Measurements from ENCODE around the gene PRDM16. TPM values are rescaled to one million over a fixed set of nuclear protein-coding genes. Genes with fewer than 3 reads are reported as not detected.

The PRDM16 gene
- total RNA-seq, 1 experiment from 2014 or later = 1.6 TPM

- ChIA-PET CTCF (no interaction called here), POLR2A (no interaction called here)
- no peak for DNase-seq (ENCODE audit: low spot score)
- Mint-ChIP-seq H3K4me1 (no peaks in the 10 kb centered on the region), H3K27ac (no peak overlapping the region), H3K27me3 (ENCODE audit: low read depth) (no peaks in the 10 kb centered on the region), H3K4me3 (no peak overlapping the region), H3K36me3 (no peaks in the 10 kb centered on the region), H3K9me3 (no peaks in the 10 kb centered on the region)
- no peak for TF ChIP-seq ZNF425 (CRISPR knock-in tag; conservative IDR thresholded peaks at IDR 0.05)
- TF ChIP-seq ESRRA (CRISPR knock-in tag; IDR thresholded peaks at IDR 0.05; ENCODE audit: borderline replicate concordance) = no peak
- no peak for TF ChIP-seq OVOL2 (CRISPR knock-in tag; IDR thresholded peaks at IDR 0.05; ENCODE audit: borderline replicate concordance)
- no peak for TF ChIP-seq GABPB1 (CRISPR knock-in tag; IDR thresholded peaks at IDR 0.05)
- TF ChIP-seq E2F5 (CRISPR knock-in tag; IDR thresholded peaks at IDR 0.05) = no peak
- TF ChIP-seq TEAD1 (CRISPR knock-in tag; IDR thresholded peaks at IDR 0.05) = no peak
- TF ChIP-seq GTF2I (CRISPR knock-in tag; conservative IDR thresholded peaks at IDR 0.05) = no peak
- TF ChIP-seq CDX4 (CRISPR knock-in tag; IDR thresholded peaks at IDR 0.05; ENCODE audit: borderline replicate concordance) = no peak
- TF ChIP-seq ZNF263 (CRISPR knock-in tag; IDR thresholded peaks at IDR 0.05; ENCODE audit: low read depth) = no peak
- ATAC-seq = no peak
Observed at GRCh38 chr1:3307359-3307758, 238.4 kb downstream of the PRDM16 start.

GRCh38 chr1:3308053-3308452, 239.1 kb downstream of the PRDM16 start:
- CTCF ChIA-PET = no interaction called here
- POLR2A ChIA-PET = no interaction called here
- no peaks in the 10 kb centered on the region for H3K9me3 Mint-ChIP-seq
- H3K4me3 Mint-ChIP-seq = no peak overlapping the region
- H3K27ac Mint-ChIP-seq = no peak overlapping the region
- no peak for DNase-seq (ENCODE audit: low spot score)
- peaks cover 5% of the 10 kb centered on the region; the same call in 1 of the 2 replicates for H3K4me1 Mint-ChIP-seq
- H3K36me3 Mint-ChIP-seq = no peaks in the 10 kb centered on the region
- no peak for ATAC-seq
- H3K27me3 Mint-ChIP-seq (ENCODE audit: low read depth) = peaks cover 5% of the 10 kb centered on the region
- TF ChIP-seq CTCF (IDR thresholded peaks at IDR 0.05) (no peak), STAT6 (CRISPR knock-in tag; conservative IDR thresholded peaks at IDR 0.05; ENCODE audit: low read depth) (no peak), ETV6 (CRISPR knock-in tag; IDR thresholded peaks at IDR 0.05) (no peak), JAZF1 (CRISPR knock-in tag; IDR thresholded peaks at IDR 0.05) (no peak), RORB (CRISPR knock-in tag; IDR thresholded peaks at IDR 0.05) (no peak), ZNF425 (CRISPR knock-in tag; conservative IDR thresholded peaks at IDR 0.05) (no peak), ESRRA (CRISPR knock-in tag; IDR thresholded peaks at IDR 0.05; ENCODE audit: borderline replicate concordance) (no peak), E2F1 (CRISPR knock-in tag; IDR thresholded peaks at IDR 0.05) (no peak), NR2C2 (CRISPR knock-in tag; IDR thresholded peaks at IDR 0.05) (no peak), ZNF281 (CRISPR knock-in tag; IDR thresholded peaks at IDR 0.05) (no peak), OVOL2 (CRISPR knock-in tag; IDR thresholded peaks at IDR 0.05; ENCODE audit: borderline replicate concordance) (no peak), ZBTB43 (CRISPR knock-in tag; IDR thresholded peaks at IDR 0.05) (no peak), SMAD4 (CRISPR knock-in tag; IDR thresholded peaks at IDR 0.05) (no peak)
